Measurements from ENCODE around the gene OTOP2.

- TF ChIP-seq POLR2A (IDR thresholded peaks at IDR 0.05) (no peak), CTCF (IDR thresholded peaks at IDR 0.05) (no peak)
Observed at GRCh38 chr17:74888469-74888868, 35.6 kb upstream of the OTOP2 start.

All from adrenal gland (tissue), 5 donors.